Gastrocnemius medialis (tissue), 4 donors: Measurements from ENCODE around the gene CARD11.

ENCODE experiments used
- POLR2A ChIP-seq, 2 donors: fragments of 450-650 bp; IDR thresholded peaks; one replicate each; pipeline ENCODE4 v1.6.1; 2017; ENCODE audit warnings: antibody characterized with exemption in 2 of 2, mild to moderate bottlenecking in 2 of 2, moderate library complexity in 2 of 2
- TF ChIP-seq, protein P1 (sequence below), 5 experiments: fragments of 450-650 bp in 3 of 5; fragments of 200-600 bp in 2 of 5; sonication (generic) in 2 of 5; IDR thresholded peaks in 4 of 5; conservative IDR thresholded peaks in 1 of 5; 1 replicate in 4 of 5; 2 replicates in 1 of 5; pipeline ENCODE4 v1.5.1; 2016 to 2019; ENCODE audit warnings: antibody characterized with exemption in 5 of 5, mild to moderate bottlenecking in 3 of 5, moderate library complexity in 3 of 5

DNA sequence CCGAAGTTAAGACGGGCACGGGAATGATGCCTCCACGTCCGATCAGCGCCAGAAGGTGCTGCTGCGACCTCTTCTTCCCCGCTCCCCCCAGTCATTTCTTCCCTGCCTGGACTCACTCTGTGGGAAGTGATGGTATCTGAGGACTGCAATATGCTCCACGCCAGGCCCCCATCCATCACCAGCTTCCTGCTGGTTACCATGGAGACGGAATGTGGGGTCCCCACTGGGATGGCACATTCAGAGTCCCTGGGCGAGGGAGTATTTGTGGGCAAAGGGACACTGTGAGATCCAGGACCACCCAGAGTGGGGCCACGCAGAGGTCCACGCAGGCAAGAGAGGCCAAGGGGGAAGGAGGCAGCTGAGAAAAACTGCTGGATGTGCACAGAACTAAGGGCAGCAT, 39.7 kb downstream of the CARD11 start:
- no peak for TF ChIP-seq POLR2A (IDR thresholded peaks at IDR 0.05)
- TF ChIP-seq, protein P1, sequence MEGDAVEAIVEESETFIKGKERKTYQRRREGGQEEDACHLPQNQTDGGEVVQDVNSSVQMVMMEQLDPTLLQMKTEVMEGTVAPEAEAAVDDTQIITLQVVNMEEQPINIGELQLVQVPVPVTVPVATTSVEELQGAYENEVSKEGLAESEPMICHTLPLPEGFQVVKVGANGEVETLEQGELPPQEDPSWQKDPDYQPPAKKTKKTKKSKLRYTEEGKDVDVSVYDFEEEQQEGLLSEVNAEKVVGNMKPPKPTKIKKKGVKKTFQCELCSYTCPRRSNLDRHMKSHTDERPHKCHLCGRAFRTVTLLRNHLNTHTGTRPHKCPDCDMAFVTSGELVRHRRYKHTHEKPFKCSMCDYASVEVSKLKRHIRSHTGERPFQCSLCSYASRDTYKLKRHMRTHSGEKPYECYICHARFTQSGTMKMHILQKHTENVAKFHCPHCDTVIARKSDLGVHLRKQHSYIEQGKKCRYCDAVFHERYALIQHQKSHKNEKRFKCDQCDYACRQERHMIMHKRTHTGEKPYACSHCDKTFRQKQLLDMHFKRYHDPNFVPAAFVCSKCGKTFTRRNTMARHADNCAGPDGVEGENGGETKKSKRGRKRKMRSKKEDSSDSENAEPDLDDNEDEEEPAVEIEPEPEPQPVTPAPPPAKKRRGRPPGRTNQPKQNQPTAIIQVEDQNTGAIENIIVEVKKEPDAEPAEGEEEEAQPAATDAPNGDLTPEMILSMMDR (IDR thresholded peaks at IDR 0.05 in 4 of 5, conservative IDR thresholded peaks at IDR 0.05 in 1 of 5), result no peak
